Fibroblast of villous mesenchyme (primary cell): ENCODE data around the gene RPL32. TPM values are rescaled to one million over a fixed set of nuclear protein-coding genes. Genes with fewer than 3 reads are reported as not detected.

Source experiments
- DNase-seq: peaks from one replicate; pipeline ENCODE4 v3.0.0-alpha.2; 2010; ENCODE audit warnings: low read depth
- H3K4me3 ChIP-seq: 2 replicates; pipeline ENCODE4 v1.5.1; 2011; ENCODE audit warnings: low read depth, mild to moderate bottlenecking, low read length
- total RNA-seq: library from RNA; depleted of rRNA; stranded (reverse); fragments of >200 nt; gene quantifications from 2 replicates; pipeline ENCODE4 v1.2.3, GENCODE V29; 2012
- TF ChIP-seq, protein P1 (sequence below): IDR thresholded peaks from 2 replicates; pipeline ENCODE4 v1.5.1; 2012; ENCODE audit warnings: low read depth, mild to moderate bottlenecking, low read length; ENCODE audit not compliant: insufficient read depth

The RPL32 gene
- total RNA-seq, 1 donor, result 739 TPM

DNA sequence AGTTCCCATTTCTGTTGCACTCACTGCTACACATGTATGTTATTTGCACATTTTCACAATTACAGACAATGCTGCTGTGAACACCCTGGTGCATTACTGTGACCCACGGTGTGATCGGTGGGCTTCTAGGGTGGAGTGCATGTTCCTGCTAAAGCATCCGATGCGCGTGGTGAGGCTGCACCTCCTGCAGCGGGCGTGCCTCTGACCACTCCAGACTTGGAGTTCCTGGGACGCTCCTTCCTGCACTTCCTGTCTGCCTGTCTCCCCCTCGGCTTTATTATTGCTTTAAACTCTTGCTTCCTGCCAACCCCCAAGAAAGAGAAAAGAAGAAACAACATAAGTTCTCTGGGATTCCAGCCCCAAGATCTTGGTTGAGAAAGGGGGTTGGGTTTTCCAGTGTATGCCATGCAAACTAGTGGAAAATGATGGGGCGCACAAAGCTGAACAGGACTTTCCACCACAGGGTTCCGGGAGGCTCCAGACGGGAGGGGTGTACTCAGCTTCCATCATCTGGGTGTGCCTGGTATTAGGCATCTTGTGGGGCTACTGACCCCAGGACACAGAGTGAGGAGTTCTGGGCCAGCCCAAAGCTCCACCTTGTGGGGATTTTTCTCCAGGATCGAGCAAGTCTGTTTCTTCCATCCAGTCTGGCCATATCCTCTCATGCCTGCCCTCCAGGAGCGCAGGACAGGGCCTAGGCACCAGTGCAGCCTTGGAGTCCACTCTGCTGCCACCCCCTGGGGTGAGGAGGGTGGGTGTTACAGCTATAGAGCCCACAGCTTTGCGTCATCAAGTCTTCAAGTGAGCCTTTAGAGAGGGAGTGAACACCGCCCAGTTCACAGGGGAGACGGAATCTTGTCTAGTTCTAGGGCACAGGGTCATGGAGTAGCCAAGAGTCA lies 11.2 kb downstream of the RPL32 start:
- no peak overlapping the region for H3K4me3 ChIP-seq
- TF ChIP-seq, protein P1, sequence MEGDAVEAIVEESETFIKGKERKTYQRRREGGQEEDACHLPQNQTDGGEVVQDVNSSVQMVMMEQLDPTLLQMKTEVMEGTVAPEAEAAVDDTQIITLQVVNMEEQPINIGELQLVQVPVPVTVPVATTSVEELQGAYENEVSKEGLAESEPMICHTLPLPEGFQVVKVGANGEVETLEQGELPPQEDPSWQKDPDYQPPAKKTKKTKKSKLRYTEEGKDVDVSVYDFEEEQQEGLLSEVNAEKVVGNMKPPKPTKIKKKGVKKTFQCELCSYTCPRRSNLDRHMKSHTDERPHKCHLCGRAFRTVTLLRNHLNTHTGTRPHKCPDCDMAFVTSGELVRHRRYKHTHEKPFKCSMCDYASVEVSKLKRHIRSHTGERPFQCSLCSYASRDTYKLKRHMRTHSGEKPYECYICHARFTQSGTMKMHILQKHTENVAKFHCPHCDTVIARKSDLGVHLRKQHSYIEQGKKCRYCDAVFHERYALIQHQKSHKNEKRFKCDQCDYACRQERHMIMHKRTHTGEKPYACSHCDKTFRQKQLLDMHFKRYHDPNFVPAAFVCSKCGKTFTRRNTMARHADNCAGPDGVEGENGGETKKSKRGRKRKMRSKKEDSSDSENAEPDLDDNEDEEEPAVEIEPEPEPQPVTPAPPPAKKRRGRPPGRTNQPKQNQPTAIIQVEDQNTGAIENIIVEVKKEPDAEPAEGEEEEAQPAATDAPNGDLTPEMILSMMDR, result no peak
- DNase-seq, result no peak

DNA sequence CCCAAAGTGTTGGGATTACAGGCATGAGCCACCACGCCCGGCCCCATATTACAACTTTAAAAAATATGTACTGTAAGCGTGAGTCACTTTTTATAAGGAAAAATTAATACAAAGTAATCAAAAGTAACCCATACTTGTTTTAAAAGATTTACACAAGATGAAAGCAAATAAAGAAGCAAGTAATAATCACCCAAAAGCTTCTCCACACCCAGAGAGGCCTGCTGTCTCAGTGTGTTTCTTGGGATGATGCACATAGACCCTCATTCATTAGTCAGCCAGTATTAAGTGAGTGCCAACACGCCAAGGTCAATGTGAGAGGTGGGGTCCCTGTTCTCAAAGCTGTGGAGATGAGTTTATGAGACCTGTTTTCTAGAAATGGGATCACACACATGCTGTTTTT lies 12.0 kb downstream of the RPL32 start:
- TF ChIP-seq, protein P1, result no peak
- no peak for DNase-seq
- no peak overlapping the region for H3K4me3 ChIP-seq

DNA sequence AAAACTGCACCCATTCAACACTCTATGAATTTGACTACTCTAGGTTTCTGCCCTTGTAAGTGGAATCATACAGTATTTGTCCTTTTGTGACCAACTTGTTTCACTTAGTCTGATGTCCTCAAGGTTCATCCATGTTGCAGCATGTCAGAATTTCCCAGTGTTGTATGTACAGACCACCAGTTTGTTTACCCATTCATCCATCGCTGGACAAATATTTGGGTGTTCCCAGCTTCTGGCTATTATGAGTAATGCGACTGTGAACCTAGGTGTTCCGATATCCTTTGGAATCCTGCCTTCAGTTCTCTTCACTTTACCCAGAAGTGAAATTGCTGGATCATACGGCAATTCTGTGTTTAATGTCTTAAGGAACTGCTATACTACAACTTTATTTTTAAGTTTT lies 12.6 kb downstream of the RPL32 start:
- no peak for DNase-seq
- TF ChIP-seq, protein P1, result no peak
- no peak overlapping the region for H3K4me3 ChIP-seq

DNA sequence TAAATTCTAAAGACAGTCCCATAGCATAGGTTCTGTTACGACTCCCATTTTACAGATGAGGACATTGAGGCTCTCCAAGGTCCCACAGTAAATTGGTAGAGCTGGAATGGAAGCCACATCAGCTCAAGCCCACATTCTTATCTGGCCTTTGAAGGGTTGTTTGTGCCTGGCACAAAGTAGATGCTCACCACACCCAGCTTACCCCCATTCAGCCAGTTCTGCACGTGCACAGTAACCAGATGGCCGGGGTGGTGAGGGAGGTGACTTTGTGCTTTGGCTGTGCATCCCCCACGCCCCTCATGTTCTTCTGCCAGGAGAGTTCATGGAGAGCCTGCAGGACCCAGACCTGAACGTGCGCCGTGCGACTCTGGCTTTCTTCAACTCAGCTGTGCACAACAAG lies 16.2 kb downstream of the RPL32 start:
- DNase-seq, result no peak
- TF ChIP-seq, protein P1, result no peak
- no peak overlapping the region for H3K4me3 ChIP-seq

DNA sequence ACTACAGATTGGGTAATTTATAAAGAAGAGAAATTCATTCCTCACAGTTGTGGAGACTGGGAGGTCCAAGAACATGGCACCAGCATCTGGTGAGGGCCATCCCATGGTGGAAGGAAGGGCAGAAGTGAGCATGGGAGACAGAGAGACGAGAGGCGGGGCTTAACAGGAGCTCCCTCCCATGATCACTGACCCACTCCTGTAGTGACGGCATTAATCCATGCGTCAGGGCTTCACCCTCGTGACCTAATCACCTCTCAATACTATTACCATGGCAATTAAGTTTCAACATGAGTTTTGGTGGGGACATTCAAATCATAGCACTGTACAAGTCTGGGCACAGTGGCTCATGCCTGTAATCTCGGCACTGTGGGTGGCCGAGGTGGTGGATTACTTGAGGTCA lies 17.1 kb downstream of the RPL32 start:
- TF ChIP-seq, protein P1, result no peak
- no peak overlapping the region for H3K4me3 ChIP-seq
- DNase-seq, result no peak

DNA sequence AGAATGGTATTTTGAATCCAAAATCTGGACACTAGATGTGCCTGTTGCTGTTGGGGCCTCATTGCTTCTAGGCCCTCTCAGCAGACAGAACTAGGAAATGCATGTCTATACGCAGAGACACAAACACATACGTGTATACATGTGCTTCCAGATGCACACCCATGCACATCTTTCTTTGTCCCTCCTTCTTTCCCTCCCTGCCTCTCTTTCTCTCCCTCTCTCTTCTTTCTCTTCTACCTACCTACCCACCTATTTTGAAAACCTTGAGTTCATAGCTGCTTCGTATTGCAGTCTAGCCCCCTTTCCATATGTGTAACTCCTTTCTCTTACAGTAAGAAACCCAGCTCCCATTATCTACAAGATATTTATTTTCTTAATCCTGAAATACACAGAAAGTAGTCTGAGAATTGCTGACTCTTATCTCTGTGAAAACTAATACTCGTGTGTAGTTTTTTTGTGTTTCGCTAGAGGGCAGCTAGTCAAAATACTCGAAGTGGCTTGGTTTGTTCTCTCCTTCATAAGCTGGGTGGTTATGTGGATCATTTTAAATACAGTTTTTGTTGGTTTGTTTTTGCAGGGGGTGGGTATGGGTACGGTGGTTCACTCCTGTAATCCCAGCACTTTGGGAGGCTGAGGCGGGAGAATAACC lies 18.5 kb downstream of the RPL32 start:
- TF ChIP-seq, protein P1, result peak; percentile 48
- DNase-seq, result peak; percentile 52
- no peak overlapping the region for H3K4me3 ChIP-seq

DNA sequence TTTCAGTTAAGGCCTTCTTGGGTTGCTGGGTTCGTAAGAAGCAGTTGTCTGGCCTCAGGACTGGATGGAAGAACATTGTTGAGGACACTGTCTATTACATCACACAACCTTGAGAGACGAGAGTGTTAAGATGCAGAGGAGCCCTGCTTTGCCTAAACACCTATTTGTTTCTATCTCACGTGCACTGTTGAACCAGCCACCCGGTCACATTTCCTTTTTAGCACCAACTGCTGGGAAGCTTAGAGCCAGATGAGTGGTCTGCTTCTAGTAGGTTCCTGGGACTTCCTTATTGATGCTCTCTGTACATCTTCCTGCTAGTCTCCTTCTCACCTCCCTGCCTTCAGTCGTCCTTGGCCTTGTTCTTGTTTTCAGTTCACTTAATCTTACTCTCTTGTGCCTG lies 22.6 kb downstream of the RPL32 start:
- no peak for DNase-seq
- no peak overlapping the region for H3K4me3 ChIP-seq
- TF ChIP-seq, protein P1, result no peak
